Suprapubic skin (tissue), 4 donors: ENCODE results near the gene SLC6A11.

Experiments used
- POLR2A ChIP-seq, 2 donors: fragments of 450-650 bp; IDR thresholded peaks; one replicate each; pipeline ENCODE4 v1.6.1; 2017; ENCODE audit warnings: antibody characterized with exemption in 2 of 2, mild to moderate bottlenecking in 2 of 2, moderate library complexity in 2 of 2
- POLR2AphosphoS5 ChIP-seq, 3 donors: sonication (generic); formaldehyde crosslinking; IDR thresholded peaks; one replicate each; pipeline ENCODE4 v1.6.1; 2017; ENCODE audit warnings: antibody characterized with exemption in 3 of 3
- TF ChIP-seq, protein P1 (sequence below), 2 donors: fragments of 200-600 bp in 1 of 2; fragments of 450-650 bp in 1 of 2; sonication (generic) in 1 of 2; IDR thresholded peaks; one replicate each; pipeline ENCODE4 v1.5.1; 2016 to 2019; ENCODE audit warnings: antibody characterized with exemption in 2 of 2, mild to moderate bottlenecking in 1 of 2, moderate library complexity in 1 of 2

DNA sequence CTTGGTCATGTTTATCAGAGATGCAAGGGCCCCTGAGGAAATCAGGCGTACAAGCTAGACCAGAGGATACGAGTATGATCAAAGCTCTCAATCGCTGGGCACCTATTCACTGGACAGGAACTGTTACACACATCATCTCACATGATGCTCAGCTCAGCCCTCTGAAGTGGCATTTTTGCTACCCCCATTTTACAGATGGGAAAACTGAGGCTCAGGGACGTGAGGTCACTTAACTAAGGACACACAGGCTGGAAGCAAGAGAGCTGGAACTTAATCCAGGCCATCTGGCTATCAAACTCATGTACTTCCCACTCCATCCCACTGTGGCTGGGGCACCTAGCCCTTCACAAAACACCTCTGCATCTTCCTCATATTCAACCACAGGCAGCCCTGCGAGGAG is 103.6 kb downstream of the SLC6A11 start:
- TF ChIP-seq, protein P1, sequence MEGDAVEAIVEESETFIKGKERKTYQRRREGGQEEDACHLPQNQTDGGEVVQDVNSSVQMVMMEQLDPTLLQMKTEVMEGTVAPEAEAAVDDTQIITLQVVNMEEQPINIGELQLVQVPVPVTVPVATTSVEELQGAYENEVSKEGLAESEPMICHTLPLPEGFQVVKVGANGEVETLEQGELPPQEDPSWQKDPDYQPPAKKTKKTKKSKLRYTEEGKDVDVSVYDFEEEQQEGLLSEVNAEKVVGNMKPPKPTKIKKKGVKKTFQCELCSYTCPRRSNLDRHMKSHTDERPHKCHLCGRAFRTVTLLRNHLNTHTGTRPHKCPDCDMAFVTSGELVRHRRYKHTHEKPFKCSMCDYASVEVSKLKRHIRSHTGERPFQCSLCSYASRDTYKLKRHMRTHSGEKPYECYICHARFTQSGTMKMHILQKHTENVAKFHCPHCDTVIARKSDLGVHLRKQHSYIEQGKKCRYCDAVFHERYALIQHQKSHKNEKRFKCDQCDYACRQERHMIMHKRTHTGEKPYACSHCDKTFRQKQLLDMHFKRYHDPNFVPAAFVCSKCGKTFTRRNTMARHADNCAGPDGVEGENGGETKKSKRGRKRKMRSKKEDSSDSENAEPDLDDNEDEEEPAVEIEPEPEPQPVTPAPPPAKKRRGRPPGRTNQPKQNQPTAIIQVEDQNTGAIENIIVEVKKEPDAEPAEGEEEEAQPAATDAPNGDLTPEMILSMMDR (IDR thresholded peaks at IDR 0.05), result no peak
- TF ChIP-seq POLR2A (IDR thresholded peaks at IDR 0.05), result no peak
- no peak for TF ChIP-seq POLR2AphosphoS5 (IDR thresholded peaks at IDR 0.05)
